ENCODE results near the gene SPSB3.

DNA sequence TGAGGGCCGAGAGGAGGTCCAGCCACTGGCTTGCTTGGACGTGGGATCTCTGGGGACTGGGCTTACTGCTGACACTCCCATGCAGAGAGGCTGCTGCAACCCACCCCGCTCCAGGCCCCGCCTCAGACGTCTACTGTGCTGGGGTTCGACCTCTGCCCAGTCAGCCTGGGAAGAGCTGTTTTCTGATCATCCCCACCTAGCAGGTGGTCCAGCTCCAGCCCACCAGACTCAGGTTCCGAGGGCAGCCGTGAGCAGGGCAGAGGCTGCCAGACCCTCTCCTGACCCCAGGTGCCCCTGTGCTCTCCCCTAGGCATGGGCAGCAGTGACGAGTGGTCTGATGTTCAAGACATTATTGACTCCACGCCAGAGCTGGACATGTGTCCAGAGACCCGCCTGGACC, 34.4 kb downstream of the SPSB3 start:
- TF ChIP-seq, protein P1, sequence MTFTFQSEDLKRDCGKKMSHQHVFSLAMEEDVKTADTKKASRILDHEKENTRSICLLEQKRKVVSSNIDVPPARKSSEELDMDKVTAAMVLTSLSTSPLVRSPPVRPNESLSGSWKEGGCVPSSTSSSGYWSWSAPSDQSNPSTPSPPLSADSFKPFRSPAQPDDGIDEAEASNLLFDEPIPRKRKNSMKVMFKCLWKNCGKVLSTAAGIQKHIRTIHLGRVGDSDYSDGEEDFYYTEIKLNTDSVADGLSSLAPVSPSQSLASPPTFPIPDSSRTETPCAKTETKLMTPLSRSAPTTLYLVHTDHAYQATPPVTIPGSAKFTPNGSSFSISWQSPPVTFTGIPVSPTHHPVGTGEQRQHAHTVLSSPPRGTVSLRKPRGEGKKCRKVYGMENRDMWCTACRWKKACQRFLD (tag by site-specific recombination; IDR thresholded peaks at IDR 0.05), result no peak
- TF ChIP-seq ZNF350 (tag by site-specific recombination; IDR thresholded peaks at IDR 0.05), result no peak
- no peak for TF ChIP-seq ZNF776 (tag by site-specific recombination; IDR thresholded peaks at IDR 0.05; ENCODE audit: borderline replicate concordance)
- TF ChIP-seq ATF2 (tag by site-specific recombination; IDR thresholded peaks at IDR 0.05; ENCODE audit: low read depth), result no peak
- no peak for TF ChIP-seq TCF7L2 (IDR thresholded peaks at IDR 0.05; ENCODE audit: borderline replicate concordance, low read depth, low read length)
- TF ChIP-seq, protein P2, sequence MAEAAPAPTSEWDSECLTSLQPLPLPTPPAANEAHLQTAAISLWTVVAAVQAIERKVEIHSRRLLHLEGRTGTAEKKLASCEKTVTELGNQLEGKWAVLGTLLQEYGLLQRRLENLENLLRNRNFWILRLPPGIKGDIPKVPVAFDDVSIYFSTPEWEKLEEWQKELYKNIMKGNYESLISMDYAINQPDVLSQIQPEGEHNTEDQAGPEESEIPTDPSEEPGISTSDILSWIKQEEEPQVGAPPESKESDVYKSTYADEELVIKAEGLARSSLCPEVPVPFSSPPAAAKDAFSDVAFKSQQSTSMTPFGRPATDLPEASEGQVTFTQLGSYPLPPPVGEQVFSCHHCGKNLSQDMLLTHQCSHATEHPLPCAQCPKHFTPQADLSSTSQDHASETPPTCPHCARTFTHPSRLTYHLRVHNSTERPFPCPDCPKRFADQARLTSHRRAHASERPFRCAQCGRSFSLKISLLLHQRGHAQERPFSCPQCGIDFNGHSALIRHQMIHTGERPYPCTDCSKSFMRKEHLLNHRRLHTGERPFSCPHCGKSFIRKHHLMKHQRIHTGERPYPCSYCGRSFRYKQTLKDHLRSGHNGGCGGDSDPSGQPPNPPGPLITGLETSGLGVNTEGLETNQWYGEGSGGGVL (tag by site-specific recombination; IDR thresholded peaks at IDR 0.05), result no peak
- TF ChIP-seq, protein P3, sequence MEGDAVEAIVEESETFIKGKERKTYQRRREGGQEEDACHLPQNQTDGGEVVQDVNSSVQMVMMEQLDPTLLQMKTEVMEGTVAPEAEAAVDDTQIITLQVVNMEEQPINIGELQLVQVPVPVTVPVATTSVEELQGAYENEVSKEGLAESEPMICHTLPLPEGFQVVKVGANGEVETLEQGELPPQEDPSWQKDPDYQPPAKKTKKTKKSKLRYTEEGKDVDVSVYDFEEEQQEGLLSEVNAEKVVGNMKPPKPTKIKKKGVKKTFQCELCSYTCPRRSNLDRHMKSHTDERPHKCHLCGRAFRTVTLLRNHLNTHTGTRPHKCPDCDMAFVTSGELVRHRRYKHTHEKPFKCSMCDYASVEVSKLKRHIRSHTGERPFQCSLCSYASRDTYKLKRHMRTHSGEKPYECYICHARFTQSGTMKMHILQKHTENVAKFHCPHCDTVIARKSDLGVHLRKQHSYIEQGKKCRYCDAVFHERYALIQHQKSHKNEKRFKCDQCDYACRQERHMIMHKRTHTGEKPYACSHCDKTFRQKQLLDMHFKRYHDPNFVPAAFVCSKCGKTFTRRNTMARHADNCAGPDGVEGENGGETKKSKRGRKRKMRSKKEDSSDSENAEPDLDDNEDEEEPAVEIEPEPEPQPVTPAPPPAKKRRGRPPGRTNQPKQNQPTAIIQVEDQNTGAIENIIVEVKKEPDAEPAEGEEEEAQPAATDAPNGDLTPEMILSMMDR (tag by site-specific recombination; IDR thresholded peaks at IDR 0.05), result no peak
- TF ChIP-seq SETDB1 (IDR thresholded peaks at IDR 0.05; ENCODE audit: insufficient read length, low read length), result no peak
- TF ChIP-seq ZNF354C (tag by site-specific recombination; IDR thresholded peaks at IDR 0.05; ENCODE audit: borderline replicate concordance, low read depth), result no peak
- TF ChIP-seq ZBTB8A (tag by site-specific recombination; IDR thresholded peaks at IDR 0.05), result no peak
- TF ChIP-seq ZNF837 (tag by site-specific recombination; IDR thresholded peaks at IDR 0.05), result no peak
- TF ChIP-seq ZNF530 (tag by site-specific recombination; IDR thresholded peaks at IDR 0.05; ENCODE audit: low read depth), result no peak
- no peak for TF ChIP-seq REST (tag by site-specific recombination; IDR thresholded peaks at IDR 0.05)
